ENCODE measurements around the gene FAM131C.

FAM131C gene

GRCh38 chr1:16094453-16095158, 21.2 kb upstream of the FAM131C start:
- H4K20me1 ChIP-seq (ENCODE audit: low read depth, low read length) = no peaks in the 10 kb centered on the region
- H3K4me2 ChIP-seq (ENCODE audit: low read depth, low read length, poor library complexity, severe bottlenecking) = no peak overlapping the region
- H3K79me2 ChIP-seq (ENCODE audit: insufficient read depth, low read length) = no peaks in the 10 kb centered on the region
- H3K27me3 ChIP-seq (ENCODE audit: low read length) = no peaks in the 10 kb centered on the region
- H3K9me3 ChIP-seq (ENCODE audit: insufficient read depth, low read length) = no peaks in the 10 kb centered on the region
- TF ChIP-seq CTCF (IDR thresholded peaks at IDR 0.05; ENCODE audit: insufficient read depth, low read length, poor library complexity, severe bottlenecking) (no peak), EZH2phosphoT487 (conservative IDR thresholded peaks at IDR 0.05; ENCODE audit: low read length) (no peak)
- no peak overlapping the region for H3K9ac ChIP-seq (ENCODE audit: low read length)
- H3K36me3 ChIP-seq (ENCODE audit: low read length) = no peaks in the 10 kb centered on the region
- H3K4me3 ChIP-seq (ENCODE audit: insufficient read depth, low read length, poor library complexity, severe bottlenecking) = no peak overlapping the region
- no peaks in the 10 kb centered on the region for H3F3A ChIP-seq (ENCODE audit: insufficient read depth)
- no peaks in the 10 kb centered on the region for H3K9me2 ChIP-seq (replicated peaks; ENCODE audit: insufficient read depth, low read length)
- H3K27ac ChIP-seq (ENCODE audit: low read depth, low read length) = no peak overlapping the region
- H2AFZ ChIP-seq (ENCODE audit: low read depth, low read length, severe bottlenecking) = no peak overlapping the region

- no peaks in the 10 kb centered on the region for H3K27me3 ChIP-seq (ENCODE audit: low read length)
- H3F3A ChIP-seq (ENCODE audit: insufficient read depth) = no peaks in the 10 kb centered on the region
- TF ChIP-seq CTCF (IDR thresholded peaks at IDR 0.05; ENCODE audit: insufficient read depth, low read length, poor library complexity, severe bottlenecking) = no peak
- TF ChIP-seq EZH2phosphoT487 (conservative IDR thresholded peaks at IDR 0.05; ENCODE audit: low read length) = no peak
- no peak overlapping the region for H2AFZ ChIP-seq (ENCODE audit: low read depth, low read length, severe bottlenecking)
- H4K20me1 ChIP-seq (ENCODE audit: low read depth, low read length) = no peaks in the 10 kb centered on the region
- no peaks in the 10 kb centered on the region for H3K9me2 ChIP-seq (replicated peaks; ENCODE audit: insufficient read depth, low read length)
- no peak overlapping the region for H3K9ac ChIP-seq (ENCODE audit: low read length)
- no peaks in the 10 kb centered on the region for H3K9me3 ChIP-seq (ENCODE audit: insufficient read depth, low read length)
- H3K79me2 ChIP-seq (ENCODE audit: insufficient read depth, low read length) = no peaks in the 10 kb centered on the region
- H3K36me3 ChIP-seq (ENCODE audit: low read length) = no peaks in the 10 kb centered on the region
- H3K4me3 ChIP-seq (ENCODE audit: insufficient read depth, low read length, poor library complexity, severe bottlenecking) = no peak overlapping the region
- H3K27ac ChIP-seq (ENCODE audit: low read depth, low read length) = no peak overlapping the region
- H3K4me2 ChIP-seq (ENCODE audit: low read depth, low read length, poor library complexity, severe bottlenecking) = no peak overlapping the region
Measured at GRCh38 chr1:16093611-16094010, 20.2 kb upstream of the FAM131C start.

GRCh38 chr1:16092923-16093511, 19.6 kb upstream of the FAM131C start:
- no peaks in the 10 kb centered on the region for H4K20me1 ChIP-seq (ENCODE audit: low read depth, low read length)
- H3K4me3 ChIP-seq (ENCODE audit: insufficient read depth, low read length, poor library complexity, severe bottlenecking) = no peak overlapping the region
- TF ChIP-seq EZH2phosphoT487 (conservative IDR thresholded peaks at IDR 0.05; ENCODE audit: low read length) = no peak
- TF ChIP-seq CTCF (IDR thresholded peaks at IDR 0.05; ENCODE audit: insufficient read depth, low read length, poor library complexity, severe bottlenecking) = no peak
- H3K27ac ChIP-seq (ENCODE audit: low read depth, low read length) = no peak overlapping the region
- no peaks in the 10 kb centered on the region for H3K79me2 ChIP-seq (ENCODE audit: insufficient read depth, low read length)
- H2AFZ ChIP-seq (ENCODE audit: low read depth, low read length, severe bottlenecking) = no peak overlapping the region
- no peaks in the 10 kb centered on the region for H3K27me3 ChIP-seq (ENCODE audit: low read length)
- no peak overlapping the region for H3K4me2 ChIP-seq (ENCODE audit: low read depth, low read length, poor library complexity, severe bottlenecking)
- H3F3A ChIP-seq (ENCODE audit: insufficient read depth) = no peaks in the 10 kb centered on the region
- H3K9me3 ChIP-seq (ENCODE audit: insufficient read depth, low read length) = no peaks in the 10 kb centered on the region
- H3K9ac ChIP-seq (ENCODE audit: low read length) = no peak overlapping the region
- H3K9me2 ChIP-seq (replicated peaks; ENCODE audit: insufficient read depth, low read length) = no peaks in the 10 kb centered on the region
- no peaks in the 10 kb centered on the region for H3K36me3 ChIP-seq (ENCODE audit: low read length)
